Ovary (tissue), 9 donors: ENCODE results near the gene PPFIA2. TPM values are rescaled to one million over a fixed set of nuclear protein-coding genes. Genes with fewer than 3 reads are reported as not detected.

ENCODE experiments used
- DNase-seq, 5 donors: peaks; one replicate each; pipeline ENCODE4 v3.0.0-alpha.2; 2019 to 2020
- H3K27ac ChIP-seq, 2 donors: fragments of 200-600 bp; one replicate each; pipeline versions ENCODE4 v1.5.1 to v1.8.0; 2019 to 2022
- H3K27me3 ChIP-seq: fragments of 200-600 bp; one replicate; pipeline ENCODE4 v1.8.0; 2022
- H3K36me3 ChIP-seq: fragments of 200-600 bp; sonication (generic); one replicate; pipeline ENCODE4 v1.5.1; 2019
- H3K4me1 ChIP-seq: one replicate; pipeline ENCODE4 v1.8.1; 2013; ENCODE audit warnings: mild to moderate bottlenecking, moderate library complexity; ENCODE audit not compliant: insufficient read depth
- H3K4me3 ChIP-seq: fragments of 200-600 bp; sonication (generic); one replicate; pipeline ENCODE4 v1.5.1; 2017
- H3K9me3 ChIP-seq, 2 donors: fragments of 200-600 bp in 1 of 2; sonication (generic) in 1 of 2; one replicate each; pipeline versions ENCODE4 v1.5.1 to v1.8.1; 2013 to 2019; ENCODE audit warnings: mild to moderate bottlenecking in 1 of 2, moderate library complexity in 1 of 2
- CTCF ChIP-seq, 3 donors: fragments of 450-650 bp in 2 of 3; fragments of 200-600 bp in 1 of 3; IDR thresholded peaks; one replicate each; pipeline versions ENCODE4 v1.5.1 to v1.8.0; 2016 to 2022; ENCODE audit warnings: antibody characterized with exemption in 3 of 3, mild to moderate bottlenecking in 1 of 3
- EP300 ChIP-seq: sonication (generic); formaldehyde crosslinking; IDR thresholded peaks from one replicate; pipeline ENCODE4 v1.6.1; 2017; ENCODE audit warnings: antibody characterized with exemption
- POLR2A ChIP-seq: fragments of 450-650 bp; IDR thresholded peaks from one replicate; pipeline ENCODE4 v1.6.1; 2017; ENCODE audit warnings: antibody characterized with exemption, mild to moderate bottlenecking, moderate library complexity
- WGBS, 3 donors: extraction: QIAGEN DNeasy Blood & Tissue Kit in 1 of 3; methylation state at CpG; one replicate each; pipeline versions ENCODE4 v1.1.5 to v1.1.7; 2013 to 2017; 5-methylcytosine and 5-hydroxymethylcytosine counted together
- intact Hi-C, 4 donors: fragments of 100-400 bp; cut with DNase I; formaldehyde crosslinking; loops; one replicate each; pipeline versions ENCODE4 v1.11.0 to v1.15.1; 2022 to 2023
- polyA plus RNA-seq, 2 donors: library from polyadenylated mRNA; stranded (reverse); fragments of 200-250 nt in 1 of 2; fragments of 350-450 nt in 1 of 2; fragmentation: Illumina TruSeq in 1 of 2; extraction: RNeasy Lipid Tissue Mini Kit (QIAGEN cat#74804) in 1 of 2; gene quantifications; one replicate each; pipeline ENCODE4 v1.2.3, GENCODE V29; 2013 to 2014
- total RNA-seq, 7 donors: library from RNA; depleted of rRNA in 2 of 7; stranded (reverse); fragments of >200 nt in 2 of 7; fragmentation: NEBNext Ultra II Directional in 3 of 7; extraction: Animal tissue kit (Norgen Biotek cat#: 25700) in 3 of 7; gene quantifications; one replicate each; pipeline versions ENCODE4 v1.1.0 to v1.2.4, GENCODE V29; 2016 to 2023
- donor health status: DM: no; HTN: no; CAD: no; lungs with moderate emphysema.
- donor health status: DM: no; HTN: no; CAD: no.
- donor health status: Bipolar disorder and iron deficiency.
- donor health status: DM: yes; HTN: yes; CAD: no.
- donor health status: DM: no; HTN: no; CAD: no.
- donor health status: DM: yes; HTN: yes; CAD: no.

Gene PPFIA2
- total and polyA plus RNA-seq, 9 donors = 0.99 to 8.3 (median 3.4) TPM

GRCh38 chr12:81255456-81255855 lies 503.7 kb downstream of the PPFIA2 start:
- no peak for DNase-seq
- Histone ChIP-seq H3K27ac (no peak overlapping the region), H3K9me3 (no peaks in the 10 kb centered on the region), H3K36me3 (no peaks in the 10 kb centered on the region), H3K27me3 (no peaks in the 10 kb centered on the region), H3K4me3 (no peak overlapping the region), H3K4me1 (no peaks in the 10 kb centered on the region)
- 93 to 95% (median 95%) methylated on average over 7 of the region's 7 CpGs for WGBS, 3 donors
- intact Hi-C loops = loop anchor here in 1 of 4 donors (10.0 kb wide), 1 partner anchor 841 kb away; no protein-coding TSS in a partner anchor
- no peak for TF ChIP-seq POLR2A

- Histone ChIP-seq H3K27me3 (no peaks in the 10 kb centered on the region), H3K27ac (no peak overlapping the region), H3K36me3 (no peaks in the 10 kb centered on the region), H3K9me3 (no peaks in the 10 kb centered on the region), H3K4me1 (no peaks in the 10 kb centered on the region), H3K4me3 (no peak overlapping the region)
- TF ChIP-seq CTCF (IDR thresholded peaks at IDR 0.05) = no peak
- TF ChIP-seq POLR2A = no peak
- TF ChIP-seq EP300 = no peak
- WGBS, 3 donors = 80 to 90% (median 89%) methylated on average over 3 of the region's 3 CpGs
- intact Hi-C loops = loop anchor here in 1 of 4 donors (10.0 kb wide), 1 partner anchor 839 kb away; no protein-coding TSS in a partner anchor
- no peak for DNase-seq
Measured at GRCh38 chr12:81253360-81253759, 505.8 kb downstream of the PPFIA2 start.

GRCh38 chr12:81252228-81252627 lies 506.9 kb downstream of the PPFIA2 start:
- no peaks in the 10 kb centered on the region for H3K27me3 ChIP-seq
- no peak overlapping the region for H3K4me3 ChIP-seq
- H3K4me1 ChIP-seq = no peaks in the 10 kb centered on the region
- TF ChIP-seq CTCF (IDR thresholded peaks at IDR 0.05) (no peak), POLR2A (no peak), EP300 (no peak)
- intact Hi-C loops = loop anchor here in 1 of 4 donors (10.0 kb wide), 1 partner anchor 837 kb away; no protein-coding TSS in a partner anchor
- 86 to 92% (median 89%) methylated on average over 3 of the region's 3 CpGs for WGBS, 3 donors
- H3K36me3 ChIP-seq = no peaks in the 10 kb centered on the region
- no peaks in the 10 kb centered on the region for H3K9me3 ChIP-seq
- H3K27ac ChIP-seq = no peak overlapping the region
- DNase-seq = no peak

- 60 to 88% (median 81%) methylated on average over 2 of the region's 2 CpGs for WGBS, 3 donors
- intact Hi-C loops = loop anchor here in 1 of 4 donors (10.0 kb wide), 1 partner anchor 835 kb away; no protein-coding TSS in a partner anchor
- no peak overlapping the region for H3K27ac ChIP-seq
- TF ChIP-seq CTCF (IDR thresholded peaks at IDR 0.05) (no peak), EP300 (no peak), POLR2A (no peak)
- peaks cover 3% of the 10 kb centered on the region for H3K4me1 ChIP-seq
- no peaks in the 10 kb centered on the region for H3K9me3 ChIP-seq
- H3K4me3 ChIP-seq = no peak overlapping the region
- DNase-seq = no peak
- H3K27me3 ChIP-seq = no peaks in the 10 kb centered on the region
- no peaks in the 10 kb centered on the region for H3K36me3 ChIP-seq
Measured at GRCh38 chr12:81249976-81250375, 509.2 kb downstream of the PPFIA2 start.

GRCh38 chr12:81245907-81246570 lies 513.1 kb downstream of the PPFIA2 start:
- Histone ChIP-seq H3K27ac (peak overlapping the region in 1 of 2 donors; percentile 10), H3K4me1 (peaks cover 3% of the 10 kb centered on the region), H3K36me3 (no peaks in the 10 kb centered on the region), H3K4me3 (no peak overlapping the region), H3K9me3 (no peaks in the 10 kb centered on the region), H3K27me3 (no peaks in the 10 kb centered on the region)
- no peak for TF ChIP-seq CTCF (IDR thresholded peaks at IDR 0.05)
- no peak for TF ChIP-seq POLR2A
- no peak for TF ChIP-seq EP300
- WGBS, 3 donors = 30 to 39% (median 30%) methylated on average over 4 of the region's 4 CpGs
- intact Hi-C loops = no loop called here
- peak in 2 of 5 donors; percentile 8 to 9 for DNase-seq
